K562 (cell line): ENCODE measurements around the gene WNT7A. TPM values are rescaled to one million over a fixed set of nuclear protein-coding genes. Genes with fewer than 3 reads are reported as not detected.
A peak's percentile ranks its signal among the peaks of the same experiment; 100 is the strongest.

Experiments used
- CTCF ChIP-seq, 3 experiments: IDR thresholded peaks in 2 of 3; conservative IDR thresholded peaks in 1 of 3; 2 replicates each; pipeline ENCODE4 v1.5.1; 2011 to 2012; ENCODE audit warnings: low read length in 3 of 3, mild to moderate bottlenecking in 3 of 3, control low read depth in 2 of 3, improper control_type of control experiment in 1 of 3, inconsistent platforms in 1 of 3, low read depth in 1 of 3, mixed read lengths in 1 of 3, moderate library complexity in 1 of 3; ENCODE audit not compliant: insufficient read depth in 2 of 3
- GMEB1 ChIP-seq: fragments of 250-450 bp; sonication (Bioruptor Pico); IDR thresholded peaks from 2 replicates; pipeline ENCODE4 v1.4.0; 2020; ENCODE audit warnings: mild to moderate bottlenecking
- IFI16 ChIP-seq: fragments of 250-450 bp; sonication (Bioruptor Pico); IDR thresholded peaks from 2 replicates; pipeline ENCODE4 v2.1.2; 2022; ENCODE audit warnings: mild to moderate bottlenecking, inconsistent platforms
- MNT ChIP-seq, 2 experiments: fragments of 450-650 bp; conservative IDR thresholded peaks; 2 replicates each; pipeline ENCODE4 v1.6.1; 2017; ENCODE audit warnings: mild to moderate bottlenecking in 2 of 2, moderate library complexity in 2 of 2
- NCOA4 ChIP-seq: fragments of 450-650 bp; IDR thresholded peaks from 2 replicates; pipeline ENCODE4 v1.6.1; 2018; ENCODE audit warnings: mild to moderate bottlenecking; ENCODE audit not compliant: partially characterized antibody
- PREB ChIP-seq: sonication (generic); formaldehyde crosslinking; IDR thresholded peaks from 2 replicates; pipeline ENCODE4 v1.8.1; 2023; ENCODE audit warnings: mild to moderate bottlenecking, missing genetic modification reagents
- ZBED1 ChIP-seq: IDR thresholded peaks from 2 replicates; pipeline ENCODE4 v1.6.1; 2014
- ZBTB40 ChIP-seq, 2 experiments: fragments of 450-650 bp in 1 of 2; sonication (generic) in 1 of 2; formaldehyde crosslinking in 1 of 2; IDR thresholded peaks; 2 replicates each; pipeline versions ENCODE4 v1.7.1 to v1.9.0; 2016 to 2022; ENCODE audit warnings: inconsistent platforms in 1 of 2, mild to moderate bottlenecking in 1 of 2, missing genetic modification reagents in 1 of 2
- ZBTB7A ChIP-seq: IDR thresholded peaks from 2 replicates; pipeline ENCODE4 v1.6.1; 2011; ENCODE audit warnings: low read depth, mild to moderate bottlenecking, low read length, moderate library complexity, borderline replicate concordance; ENCODE audit not compliant: control insufficient read depth
- ZNF282 ChIP-seq: sonication (generic); formaldehyde crosslinking; IDR thresholded peaks from 2 replicates; pipeline ENCODE4 v1.8.1; 2023; ENCODE audit warnings: missing genetic modification reagents
- ZNF644 ChIP-seq: fragments of 200-800 bp; sonication (Bioruptor generic); IDR thresholded peaks from 2 replicates; pipeline ENCODE4 v1.6.1; 2016; ENCODE audit warnings: low read depth, missing genetic modification characterization, missing compliant biosample characterization
- polyA plus RNA-seq, 8 experiments: library from polyadenylated mRNA; depleted of rRNA in 4 of 8; stranded (reverse) in 5 of 8; unstranded in 3 of 8; fragments of >200 nt; fragmentation: Nextera tagmentation in 2 of 8; fragmentation: Illumina TruSeq in 1 of 8; extraction: Ambion mirVana in 2 of 8; extraction: Trizol in 1 of 8; gene quantifications; 2 replicates each; pipeline versions ENCODE4 v1.2.1 to v1.2.3, GENCODE V29; 2011 to 2014; ENCODE audit warnings: inconsistent platforms in 1 of 8, missing spikeins in 1 of 8
- total RNA-seq, 7 experiments: library from RNA; depleted of rRNA in 6 of 7; stranded (reverse); fragments of >200 nt in 6 of 7; fragmentation: Illumina TruSeq in 2 of 7; extraction: Trizol in 2 of 7; gene quantifications; 2 replicates each; pipeline versions ENCODE4 v1.2.1 to v1.2.3, GENCODE V29; 2011 to 2021; ENCODE audit warnings: low replicate concordance in 1 of 7

WNT7A gene
- total and polyA plus RNA-seq, 9 of the 15 experiments (the other 6 are each of a cell fraction or from before 2014, with no cell fraction given) = 0.03 TPM; not detected in 8

GRCh38 chr3:13891492-13892073 is 11.7 kb upstream of the WNT7A start (continued):
- TF ChIP-seq ZBTB40 (IDR thresholded peaks at IDR 0.05) = peak; percentile 23; the same call in 1 of the 2 replicates
- TF ChIP-seq ZBTB40 (CRISPR knock-in tag; IDR thresholded peaks at IDR 0.05) = no peak
- 0 out of 2 replicates have a peak, but pooled peaks have one; percentile 25 for TF ChIP-seq ZNF644
- no peak for TF ChIP-seq ZNF282
- no peak for TF ChIP-seq CTCF (IDR thresholded peaks at IDR 0.05 in 2 of 3, conservative IDR thresholded peaks at IDR 0.05 in 1 of 3; ENCODE audit: insufficient read depth in 2 of 3, low read depth in 1 of 3, low read length in 3 of 3)
- no peak for TF ChIP-seq PREB (CRISPR knock-in tag)
- TF ChIP-seq ZBTB7A = peak; percentile 20; the same call in 1 of the 2 replicates
- no peak for TF ChIP-seq NCOA4
- no peak for TF ChIP-seq MNT (conservative IDR thresholded peaks at IDR 0.05)
- no peak for TF ChIP-seq GMEB1
- no peak for TF ChIP-seq IFI16
- no peak for TF ChIP-seq ZBED1
